SHP77 treated with DMSO at 0.1 percent for 48 hours (cell line): ENCODE results near the gene RCC1.
"Not testable (repeated sequence)": the region's sequence is repeated elsewhere in the genome, so short reads cannot be mapped to it uniquely, and the experiment has no call there.

Experiments used
- DNase-seq: peaks from one replicate; lab custom pipeline; 2025; lab: John Stamatoyannopoulos, UW

Gene RCC1, protein sequence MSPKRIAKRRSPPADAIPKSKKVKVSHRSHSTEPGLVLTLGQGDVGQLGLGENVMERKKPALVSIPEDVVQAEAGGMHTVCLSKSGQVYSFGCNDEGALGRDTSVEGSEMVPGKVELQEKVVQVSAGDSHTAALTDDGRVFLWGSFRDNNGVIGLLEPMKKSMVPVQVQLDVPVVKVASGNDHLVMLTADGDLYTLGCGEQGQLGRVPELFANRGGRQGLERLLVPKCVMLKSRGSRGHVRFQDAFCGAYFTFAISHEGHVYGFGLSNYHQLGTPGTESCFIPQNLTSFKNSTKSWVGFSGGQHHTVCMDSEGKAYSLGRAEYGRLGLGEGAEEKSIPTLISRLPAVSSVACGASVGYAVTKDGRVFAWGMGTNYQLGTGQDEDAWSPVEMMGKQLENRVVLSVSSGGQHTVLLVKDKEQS

DNA sequence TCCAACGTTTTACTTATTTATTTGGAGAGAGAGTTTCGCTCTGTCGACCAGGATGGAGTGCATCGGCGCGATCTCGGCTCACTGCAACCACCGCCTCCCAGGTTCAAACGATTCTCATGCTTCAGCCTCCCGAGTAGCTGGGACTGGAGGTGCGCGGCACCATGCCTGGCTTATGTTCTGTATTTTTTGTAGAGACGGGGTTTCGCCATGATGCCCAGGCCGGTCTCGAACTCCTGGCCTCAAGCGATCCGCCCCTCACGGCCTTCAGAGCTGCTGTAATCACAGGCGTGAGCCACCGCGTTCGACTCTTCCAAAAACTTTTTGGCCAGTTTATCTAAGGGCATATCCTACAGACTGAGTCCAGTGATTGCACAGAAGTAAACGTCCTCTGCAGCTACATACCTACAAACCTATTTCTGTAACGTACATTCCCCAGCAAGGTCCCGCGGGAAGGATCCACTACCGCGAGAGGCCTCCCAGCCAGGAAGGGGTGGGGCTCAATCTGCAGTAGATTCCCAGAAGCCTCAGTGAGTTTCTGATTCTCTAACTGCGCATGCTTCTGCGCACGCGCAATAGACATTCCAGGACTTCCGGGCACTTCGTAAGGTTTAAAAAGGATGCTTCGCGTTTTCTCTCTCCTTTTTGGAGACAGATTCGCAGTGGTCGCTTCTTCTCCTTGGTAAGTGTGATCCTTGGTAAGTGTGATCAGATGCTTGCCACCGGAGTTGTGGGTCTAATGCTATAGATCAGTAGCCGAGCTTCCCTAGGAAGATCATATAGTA lies at the start of gene RCC1:
TSS of gene RCC1 (plus strand) at position 638 of the 782 bp plus-strand sequence. CDS start 23,824 bp downstream, outside the sequence.
- DNase-seq, result peak; percentile 98

DNA sequence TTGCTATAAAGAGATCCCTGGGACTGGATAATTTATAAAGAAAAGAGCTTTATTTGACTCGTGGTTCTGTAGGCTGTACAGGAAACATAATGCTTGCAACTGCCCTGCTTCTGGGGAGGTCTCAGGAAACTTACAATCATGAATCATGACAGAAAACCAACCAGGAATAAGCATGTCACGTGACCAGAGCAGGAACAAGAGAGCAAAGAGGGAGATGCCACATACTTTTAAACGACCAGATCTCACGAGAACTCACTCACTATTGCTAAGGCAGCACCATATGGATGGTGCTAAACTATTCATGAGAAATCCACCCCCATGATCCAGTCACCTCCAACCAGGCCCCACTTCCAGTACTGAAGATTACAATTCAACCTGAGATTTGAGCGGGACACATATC lies 49.8 kb upstream of the RCC1 start:
- DNase-seq, result no peak

DNA sequence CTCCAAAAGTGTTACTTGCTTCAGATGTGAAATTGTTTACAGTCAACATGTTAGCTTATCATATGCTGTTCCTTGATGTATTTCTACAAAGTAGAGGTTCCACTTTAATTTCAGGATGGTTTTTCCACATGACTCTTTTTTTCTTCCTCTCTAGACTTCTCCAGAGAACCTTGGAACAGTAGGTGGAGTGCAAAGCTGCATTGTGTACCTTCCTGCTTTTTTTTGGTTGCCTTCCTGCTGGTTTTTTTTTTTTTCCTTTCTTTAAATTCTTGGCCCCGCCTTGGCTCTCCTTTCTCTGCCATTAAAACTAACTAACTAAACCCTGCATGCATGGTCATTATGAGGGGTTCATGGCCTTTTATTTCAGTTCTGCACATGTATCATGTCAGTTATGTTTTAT lies 48.2 kb upstream of the RCC1 start:
- no peak for DNase-seq

DNA sequence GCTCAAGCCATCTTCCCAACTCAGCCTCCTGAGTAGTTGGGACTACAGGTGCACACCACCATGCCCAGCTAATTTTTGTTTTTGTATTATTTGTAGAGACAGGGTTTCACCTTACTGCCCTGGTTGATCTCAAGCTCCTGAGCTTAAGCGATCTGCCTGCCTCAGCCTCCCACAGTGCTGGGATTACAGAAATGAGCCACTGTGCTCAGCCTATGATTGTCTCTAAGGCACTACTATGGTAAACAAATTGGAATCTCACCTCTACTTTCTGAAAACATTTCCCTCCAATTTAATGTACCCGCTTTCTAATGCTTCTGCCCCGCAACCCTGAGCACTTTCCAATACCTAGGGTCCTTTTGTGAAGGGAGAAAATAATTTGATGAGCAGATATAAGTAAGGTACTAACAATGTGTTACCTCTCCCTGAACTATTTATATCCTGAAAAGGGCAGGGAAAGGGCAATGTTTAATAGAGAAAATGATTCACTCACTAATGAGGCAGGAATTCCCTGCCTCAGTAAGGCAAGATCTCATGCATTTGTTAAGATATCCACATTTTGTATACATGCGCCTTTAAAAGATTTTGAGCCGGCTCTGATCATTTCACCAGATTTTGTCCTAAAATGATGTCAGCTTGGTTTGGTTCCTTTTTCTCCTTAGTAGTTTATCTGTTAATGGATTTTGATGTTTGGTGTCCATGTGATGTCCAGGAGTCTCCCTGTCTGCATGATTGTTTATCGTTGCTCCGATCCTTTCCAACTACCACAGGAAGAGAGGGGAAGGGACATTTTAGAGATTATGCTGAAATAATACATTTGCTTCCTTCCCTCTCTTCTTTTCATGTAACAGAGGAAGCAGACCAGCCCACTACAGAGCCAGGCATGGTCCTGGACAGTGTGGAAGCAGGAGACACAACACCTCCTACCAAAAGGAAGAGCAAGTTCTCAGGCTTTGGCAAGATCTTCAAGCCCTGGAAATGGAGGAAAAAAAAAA lies 47.3 kb upstream of the RCC1 start:
- no peak for DNase-seq

DNA sequence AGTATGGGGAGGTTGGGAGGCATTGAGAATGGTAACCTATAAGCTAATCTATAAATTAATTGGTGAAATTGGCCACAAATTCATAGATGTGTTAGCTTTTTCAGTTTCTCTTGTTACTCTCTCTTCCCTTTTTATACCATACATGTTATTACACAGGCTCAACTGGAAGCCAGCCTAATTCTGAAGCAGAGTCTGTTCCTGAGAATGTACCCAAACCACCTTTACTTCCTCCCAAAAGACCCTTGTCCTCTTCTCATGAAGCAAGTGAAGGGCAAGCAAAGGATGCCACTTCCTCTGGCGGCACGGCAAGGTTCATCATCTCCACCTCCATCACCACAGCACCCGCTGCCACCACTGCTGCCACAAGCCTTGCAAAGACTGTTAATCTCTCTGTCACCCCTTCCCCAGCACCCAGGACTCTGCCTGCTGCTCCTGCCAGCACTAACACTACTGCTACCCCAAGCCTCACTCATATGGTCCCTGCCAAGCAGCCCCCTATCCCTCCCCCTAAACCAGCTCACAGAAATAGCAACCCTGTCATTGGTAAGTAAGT lies 39.5 kb upstream of the RCC1 start:
- no peak for DNase-seq

DNA sequence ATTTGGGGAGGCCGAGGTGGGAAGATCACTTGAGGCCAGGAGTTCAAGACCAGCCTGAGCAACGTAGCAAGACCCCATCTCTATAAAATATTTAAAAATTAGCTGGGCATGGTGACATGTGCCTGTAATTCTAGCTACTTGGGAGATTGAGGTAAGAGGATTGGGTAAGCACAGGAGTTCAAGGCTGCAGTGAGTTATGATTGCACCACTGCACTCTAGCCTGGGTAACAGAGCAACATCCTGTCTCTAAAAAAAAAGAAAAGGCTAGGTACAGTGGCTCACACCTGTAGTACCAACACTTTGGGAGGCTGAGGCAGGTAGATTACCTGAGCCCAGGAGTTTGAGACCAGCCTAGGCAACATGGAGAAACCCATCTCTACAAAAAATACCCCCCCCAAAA lies 35.7 kb upstream of the RCC1 start:
- DNase-seq, result no peak

DNA sequence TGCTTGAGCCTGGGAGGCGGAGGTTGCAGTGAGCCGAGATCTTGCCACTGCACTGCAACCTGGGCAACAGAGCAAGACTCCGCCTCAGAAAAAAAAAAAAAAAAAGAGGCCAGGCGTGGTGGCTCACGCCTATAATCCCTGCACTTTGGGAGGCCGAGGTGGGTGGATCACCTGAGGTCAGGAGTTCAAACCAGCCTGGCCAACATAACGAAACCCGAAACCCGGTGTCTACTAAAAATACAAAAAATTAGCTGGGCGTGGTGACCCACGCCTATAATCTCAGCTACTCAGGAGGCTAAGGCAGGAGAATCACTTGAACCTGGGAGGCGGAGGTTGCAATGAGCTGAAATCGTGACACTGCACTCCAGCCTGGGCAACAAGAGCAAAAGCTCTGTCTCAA lies 26.3 kb upstream of the RCC1 start:
- not testable (repeated sequence) for DNase-seq

DNA sequence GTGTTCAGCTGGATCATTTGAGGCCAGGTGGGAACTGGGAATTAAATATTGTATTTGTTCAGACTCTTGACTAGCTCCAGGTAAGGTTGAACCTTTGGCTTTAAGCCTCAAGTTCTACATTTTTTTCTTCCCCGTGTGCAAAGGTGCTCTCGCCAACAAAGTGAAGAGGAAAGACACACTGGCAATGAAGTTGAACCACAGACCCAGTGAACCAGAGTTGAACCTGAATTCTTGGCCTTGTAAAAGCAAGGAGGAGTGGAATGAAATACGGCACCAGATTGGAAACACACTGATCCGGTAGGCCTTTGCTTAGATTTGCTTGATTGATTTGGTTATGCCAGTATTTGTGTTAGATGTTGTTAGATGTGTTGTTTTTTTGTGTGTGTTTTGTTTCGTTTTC lies 25.5 kb upstream of the RCC1 start:
- DNase-seq, result no peak

DNA sequence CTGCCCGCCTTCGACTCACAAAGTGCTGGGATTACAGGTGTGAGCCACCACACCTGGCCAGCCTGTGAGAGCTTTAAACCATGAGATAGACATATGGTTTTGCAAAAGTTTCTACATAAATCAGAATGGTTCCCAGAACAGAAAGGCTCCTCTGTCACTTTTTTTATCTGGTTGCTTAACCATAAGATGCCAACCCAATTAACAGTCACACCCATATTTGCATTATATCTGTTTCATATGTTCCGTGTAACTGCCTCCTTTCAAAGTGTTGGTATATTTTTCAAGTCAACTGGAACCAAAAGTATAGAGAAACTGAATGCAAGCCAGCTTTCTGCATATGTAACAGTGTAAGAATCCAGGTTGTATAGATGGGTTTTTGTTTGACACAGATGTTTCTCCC lies 23.7 kb upstream of the RCC1 start:
- DNase-seq, result no peak

DNA sequence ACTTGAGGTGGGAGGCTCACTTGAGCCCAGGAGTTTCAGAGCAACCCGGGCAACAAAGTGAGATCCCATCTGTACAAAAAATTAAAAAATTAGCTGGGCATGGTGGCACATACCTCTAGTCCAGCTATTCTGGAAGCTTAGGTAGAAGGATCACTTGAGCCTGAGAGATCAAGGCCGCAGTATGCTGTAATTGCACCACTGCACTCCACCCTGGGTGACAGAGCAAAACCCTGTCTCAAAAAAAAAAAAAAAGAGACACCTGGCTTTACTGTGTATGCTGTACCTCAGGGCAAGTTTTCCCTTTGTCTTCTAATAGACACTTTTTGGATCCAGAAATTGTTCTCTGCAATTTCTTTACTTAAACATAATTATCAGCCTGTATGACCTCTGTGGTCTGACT lies 23.1 kb upstream of the RCC1 start:
- no peak for DNase-seq

DNA sequence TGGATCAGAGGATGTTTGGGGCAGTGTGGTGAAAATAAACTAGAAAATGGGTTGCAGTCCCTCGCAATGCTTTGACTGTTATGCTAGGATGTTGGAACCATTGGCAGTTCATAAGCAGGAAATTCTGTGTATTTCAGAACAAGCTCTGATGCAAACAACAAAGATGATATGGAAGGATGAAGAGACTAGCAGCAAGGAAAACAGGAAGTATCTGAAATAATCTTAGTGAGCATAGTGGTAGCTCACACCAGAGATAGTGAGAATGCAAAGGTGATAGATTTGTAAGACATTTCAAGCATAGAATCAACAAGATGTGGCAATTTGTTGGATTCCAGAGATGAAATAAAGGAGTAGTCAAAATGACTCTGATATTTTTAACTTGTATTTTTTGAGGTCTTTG lies 11.1 kb upstream of the RCC1 start:
- no peak for DNase-seq

DNA sequence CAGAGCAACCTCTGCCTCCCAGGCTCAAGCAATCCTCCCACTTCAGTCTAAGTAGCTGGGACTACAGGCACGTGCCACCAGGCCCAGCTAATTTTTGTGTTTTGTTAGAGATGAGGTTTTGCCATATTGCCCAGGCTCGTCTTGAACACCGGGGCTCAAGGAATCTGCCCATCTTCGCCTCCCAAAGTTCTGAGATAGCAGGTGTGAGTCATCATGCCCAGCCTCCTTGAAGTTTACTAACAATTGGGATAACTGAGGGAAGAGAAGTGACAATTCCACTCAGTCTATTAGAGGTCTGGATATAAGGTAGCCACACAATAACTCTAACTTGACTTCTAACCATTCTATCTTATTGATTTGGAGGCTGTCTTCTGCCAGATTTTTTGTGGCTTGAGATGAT lies 6.3 kb upstream of the RCC1 start:
- DNase-seq, result no peak

DNA sequence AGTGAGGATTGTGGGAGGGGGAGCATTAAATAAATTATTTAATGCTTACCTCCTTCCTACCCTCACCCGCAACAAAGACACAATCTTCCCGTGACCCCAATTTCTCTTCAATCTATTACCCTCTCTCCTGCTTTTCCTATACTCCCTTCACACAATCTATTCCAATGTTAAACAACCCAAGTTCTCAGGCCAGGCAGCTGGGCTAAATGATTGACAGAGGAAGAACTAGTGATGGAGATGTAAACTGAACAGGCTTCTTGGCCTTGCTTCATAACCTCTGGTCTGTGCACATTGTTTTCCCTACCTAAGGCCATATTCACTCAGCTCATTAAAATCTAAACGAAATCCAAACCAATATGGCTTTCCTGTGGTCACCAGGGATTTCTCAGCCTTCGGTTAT lies 3.9 kb upstream of the RCC1 start:
- DNase-seq, result no peak

DNA sequence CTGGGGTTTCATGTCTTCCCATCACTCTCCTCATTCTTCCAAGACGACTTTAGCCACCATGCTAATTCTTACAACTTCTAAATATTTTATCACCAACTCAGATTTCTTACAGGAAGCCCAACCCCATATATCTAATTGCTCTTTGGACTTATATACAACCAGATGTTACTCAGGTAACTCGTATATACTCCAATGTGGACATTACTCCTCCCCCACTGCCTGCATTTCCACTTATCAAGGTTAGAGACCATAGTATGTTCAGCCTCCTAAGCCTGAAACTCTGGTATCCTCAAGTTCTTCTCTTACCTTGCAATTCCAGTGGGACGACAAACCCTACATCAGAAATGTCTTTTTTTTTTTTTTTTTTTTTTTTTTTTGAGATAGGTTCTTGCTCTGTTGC lies 2.7 kb upstream of the RCC1 start:
- no peak for DNase-seq

DNA sequence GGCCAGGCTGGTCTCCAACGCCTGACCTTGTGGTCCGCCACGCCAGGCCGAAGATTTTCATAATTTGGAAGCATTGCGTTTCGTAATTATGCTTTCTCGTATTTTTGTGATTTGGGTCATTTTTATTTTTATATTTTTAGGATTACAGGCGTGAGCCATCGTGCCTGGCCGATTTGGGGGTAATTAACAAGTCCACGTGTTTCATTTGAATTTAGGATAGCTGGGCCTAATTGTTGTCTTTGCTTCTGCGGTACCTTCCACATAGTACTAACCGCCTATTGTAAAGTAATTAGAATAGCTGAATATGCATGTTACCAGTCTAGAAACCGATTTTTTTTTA lies 1.0 kb downstream of the RCC1 start:
- DNase-seq, result no peak

DNA sequence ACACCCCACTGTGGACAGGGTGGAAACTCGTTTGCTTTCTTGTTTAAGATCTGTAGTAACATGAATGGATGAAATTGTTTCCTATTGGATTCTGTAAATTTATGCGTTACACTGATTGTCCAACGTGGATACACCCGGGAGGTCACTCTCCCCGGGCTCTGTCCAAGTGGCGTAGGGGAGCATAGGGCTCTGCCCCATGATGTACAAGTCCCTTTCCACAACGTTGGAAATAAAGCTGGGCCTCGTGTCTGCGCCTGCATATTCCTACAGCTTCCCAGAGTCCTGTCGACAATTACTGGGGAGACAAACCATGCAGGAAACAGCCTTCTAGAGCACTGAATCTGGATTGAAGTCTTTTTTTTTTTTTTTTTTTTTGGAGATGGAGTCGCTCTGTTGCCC lies 1.4 kb downstream of the RCC1 start:
- no peak for DNase-seq

DNA sequence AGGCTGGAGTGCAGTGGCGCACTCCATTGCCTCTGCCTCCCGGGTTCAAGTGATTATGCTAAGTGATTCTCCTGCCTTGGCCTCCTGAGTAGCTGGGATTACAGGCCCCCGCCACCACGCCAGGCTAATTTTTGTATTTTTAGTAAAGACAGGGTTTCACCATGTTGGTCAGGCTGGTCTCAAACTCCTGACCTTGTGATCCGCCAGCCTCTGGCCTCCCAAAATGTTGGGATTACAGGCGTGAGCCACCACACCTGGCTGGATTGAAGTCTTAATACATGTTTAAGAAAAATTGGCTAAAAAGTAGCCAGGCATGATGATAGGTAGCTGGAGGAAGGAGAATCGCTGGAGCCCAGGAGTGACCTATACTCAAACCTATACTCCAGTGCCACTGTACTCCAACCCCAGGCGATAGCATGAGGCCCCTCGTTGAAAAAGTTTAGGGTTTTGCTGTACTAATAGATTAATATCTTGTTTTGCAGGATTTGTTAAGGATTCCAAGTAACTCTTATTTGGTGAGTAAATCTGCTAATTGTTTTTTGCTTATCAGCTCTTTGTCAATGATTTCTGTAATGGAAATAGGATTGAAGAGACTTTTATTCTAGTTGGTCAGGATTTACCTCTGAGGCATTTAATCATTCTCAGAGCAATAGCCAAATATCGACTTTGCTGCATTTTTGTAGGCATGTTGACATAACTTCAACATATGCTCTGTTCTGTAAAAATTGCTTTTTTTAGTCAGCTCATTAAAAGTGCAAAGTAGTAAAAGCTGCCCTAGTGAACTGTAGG lies 2.0 kb downstream of the RCC1 start:
- DNase-seq, result no peak

DNA sequence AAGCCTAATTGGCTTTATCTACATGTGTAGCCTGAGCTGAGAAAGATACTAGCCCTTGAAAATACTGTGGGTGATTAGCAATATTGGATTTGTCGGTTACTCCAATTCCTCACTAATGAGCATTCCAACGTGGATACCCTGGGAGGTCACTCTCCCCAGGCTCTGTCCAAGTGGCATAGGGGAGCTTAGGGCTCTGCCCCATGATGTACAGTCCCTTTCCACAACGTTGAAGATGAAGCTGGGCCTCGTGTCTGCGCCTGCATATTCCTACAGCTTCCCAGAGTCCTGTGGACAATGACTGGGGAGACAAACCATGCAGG lies 2.6 kb downstream of the RCC1 start:
- DNase-seq, result no peak

DNA sequence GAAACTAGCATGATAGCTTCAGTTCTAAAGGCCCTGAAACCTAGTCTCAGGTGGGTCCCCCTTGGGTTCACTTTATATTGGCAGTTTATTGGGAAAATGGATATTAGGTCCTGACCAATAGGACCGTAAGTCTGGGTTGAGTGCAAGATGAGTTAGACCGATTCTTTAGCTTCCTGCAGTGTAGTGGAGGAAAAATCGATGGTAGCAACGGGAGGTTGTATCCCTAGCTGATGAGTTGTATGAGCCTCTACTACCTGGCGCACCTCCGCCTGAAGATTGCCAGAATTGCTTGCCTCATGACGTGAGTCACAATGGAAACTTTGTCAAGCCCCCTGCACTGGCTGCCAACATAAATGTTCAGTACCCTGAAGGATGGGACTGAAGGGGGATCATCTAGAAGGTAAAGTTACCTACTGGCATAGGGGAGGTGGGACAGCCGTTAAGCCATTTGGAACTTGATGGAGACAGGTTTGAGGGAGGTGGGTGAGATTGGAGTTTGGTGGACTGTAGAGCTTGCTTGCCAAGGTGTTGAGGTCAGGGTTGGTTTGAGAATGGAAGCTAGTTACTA lies 3.9 kb downstream of the RCC1 start:
- DNase-seq, result no peak

DNA sequence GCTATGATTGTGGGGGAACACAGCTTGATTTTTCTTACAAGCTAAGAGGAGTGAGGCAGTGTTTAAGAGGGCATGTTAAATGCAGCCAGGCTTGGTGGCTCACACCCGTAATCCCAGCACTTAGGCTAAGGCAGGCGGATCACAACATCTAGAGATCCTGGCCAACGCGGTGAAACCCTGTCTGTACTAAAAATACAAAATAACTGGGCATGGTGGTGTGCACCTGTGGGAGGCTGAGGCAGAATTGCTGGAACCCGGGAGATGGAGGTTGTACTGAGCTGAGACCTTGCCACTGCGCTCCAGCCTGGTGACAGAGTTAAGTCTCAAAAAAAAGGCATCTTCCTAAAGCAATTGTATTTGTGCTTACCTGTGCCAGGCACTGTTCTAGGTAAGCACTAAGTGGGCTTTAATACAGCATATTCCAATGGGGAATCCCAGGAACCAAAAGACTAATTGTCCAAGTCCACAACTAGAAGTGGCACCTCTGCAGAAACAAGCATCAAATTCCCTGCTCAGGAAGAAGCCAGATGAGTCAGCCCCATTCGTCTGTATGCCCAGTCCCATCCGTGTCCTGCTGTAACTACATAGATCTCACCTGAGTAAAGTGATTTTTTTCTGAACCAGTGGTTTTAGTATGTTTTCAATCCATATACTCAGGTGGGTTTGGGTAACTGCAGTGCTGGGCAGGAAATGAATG lies 4.6 kb downstream of the RCC1 start:
- no peak for DNase-seq
